HepG2 (cell line): ENCODE measurements around the gene ASXL1. TPM values are rescaled to one million over a fixed set of nuclear protein-coding genes. Genes with fewer than 3 reads are reported as not detected.

Experiments
- DR1 ChIP-seq: sonication (generic); formaldehyde crosslinking; IDR thresholded peaks from 2 replicates; pipeline ENCODE4 v1.8.0; 2021; ENCODE audit warnings: mild to moderate bottlenecking, missing genetic modification reagents, inconsistent platforms
- POLR2AphosphoS5 ChIP-seq: IDR thresholded peaks from 2 replicates; pipeline ENCODE4 v1.6.1; 2012; ENCODE audit warnings: low read depth, low read length
- RXRA ChIP-seq: sonication (generic); formaldehyde crosslinking; IDR thresholded peaks from 2 replicates; pipeline ENCODE4 v1.5.1; 2020; ENCODE audit warnings: missing genetic modification reagents
- SPEN ChIP-seq: sonication (generic); formaldehyde crosslinking; IDR thresholded peaks from 2 replicates; pipeline ENCODE4 v1.5.1; 2020; ENCODE audit warnings: low read depth, mild to moderate bottlenecking, missing genetic modification reagents
- TARDBP ChIP-seq: sonication (generic); formaldehyde crosslinking; IDR thresholded peaks from 2 replicates; pipeline ENCODE4 v1.8.0; 2022; ENCODE audit warnings: mild to moderate bottlenecking, missing genetic modification reagents
- TBX3 ChIP-seq: fragments of 450-650 bp; IDR thresholded peaks from 2 replicates; pipeline ENCODE4 v1.6.1; 2017; ENCODE audit warnings: antibody characterized with exemption, mild to moderate bottlenecking, inconsistent platforms, borderline replicate concordance
- U2AF2 ChIP-seq: fragments of 200-400 bp; formaldehyde crosslinking; IDR thresholded peaks from 2 replicates; pipeline ENCODE4 v1.6.1; 2017; ENCODE audit warnings: low read depth, mild to moderate bottlenecking, low read length
- ZBTB7B ChIP-seq: sonication (generic); formaldehyde crosslinking; IDR thresholded peaks from 2 replicates; pipeline ENCODE4 v1.4.0; 2020; ENCODE audit warnings: missing genetic modification reagents
- ZNF143 ChIP-seq: sonication (generic); formaldehyde crosslinking; IDR thresholded peaks from 2 replicates; pipeline ENCODE4 v1.4.0; 2020; ENCODE audit warnings: missing genetic modification reagents
- ZNF180 ChIP-seq: sonication (generic); formaldehyde crosslinking; IDR thresholded peaks from 2 replicates; pipeline ENCODE4 v1.4.0; 2020; ENCODE audit warnings: low read depth, missing genetic modification reagents, borderline replicate concordance
- ZNF720 ChIP-seq: sonication (generic); formaldehyde crosslinking; IDR thresholded peaks from 2 replicates; pipeline ENCODE4 v1.4.0; 2020; ENCODE audit warnings: missing genetic modification reagents
- ZNF780A ChIP-seq: sonication (generic); formaldehyde crosslinking; IDR thresholded peaks from 2 replicates; pipeline ENCODE4 v1.8.0; 2022; ENCODE audit warnings: mild to moderate bottlenecking, missing genetic modification reagents, moderate library complexity
- ZNF788 ChIP-seq: sonication (generic); formaldehyde crosslinking; IDR thresholded peaks from 2 replicates; pipeline ENCODE4 v1.5.0; 2020; ENCODE audit warnings: mild to moderate bottlenecking, missing genetic modification reagents, borderline replicate concordance
- ZSCAN29 ChIP-seq: sonication (generic); formaldehyde crosslinking; conservative IDR thresholded peaks from 2 replicates; pipeline ENCODE4 v1.4.0; 2020; ENCODE audit warnings: mild to moderate bottlenecking, missing genetic modification reagents
- polyA plus RNA-seq, 8 experiments: library from polyadenylated mRNA; depleted of rRNA in 3 of 8; stranded (reverse) in 7 of 8; unstranded in 1 of 8; fragments of >200 nt; fragmentation: Illumina TruSeq in 4 of 8; extraction: Trizol in 4 of 8; gene quantifications; 2 replicates each; pipeline versions ENCODE4 v1.2.1 to v1.2.3, GENCODE V29; 2011 to 2016; ENCODE audit warnings: low read depth in 4 of 8, missing spikeins in 1 of 8, mixed read lengths in 1 of 8; ENCODE audit not compliant: insufficient read depth in 1 of 8
- total RNA-seq, 5 experiments: library from RNA; depleted of rRNA; stranded (reverse); fragments of >200 nt; fragmentation: Illumina TruSeq; extraction: Trizol; gene quantifications; 2 replicates each; pipeline ENCODE4 v1.2.3, GENCODE V29; 2016; ENCODE audit warnings: low read depth in 1 of 5
- TF ChIP-seq, protein P1 (sequence below): sonication (generic); formaldehyde crosslinking; conservative IDR thresholded peaks from 2 replicates; pipeline ENCODE4 v1.4.0; 2020; ENCODE audit warnings: missing genetic modification reagents
- TF ChIP-seq, protein P2 (sequence below): sonication (generic); formaldehyde crosslinking; IDR thresholded peaks from 2 replicates; pipeline ENCODE4 v1.5.0; 2020; ENCODE audit warnings: mild to moderate bottlenecking, missing genetic modification reagents
- TF ChIP-seq, protein P3 (sequence below): sonication (generic); formaldehyde crosslinking; IDR thresholded peaks from 2 replicates; pipeline ENCODE4 v1.5.1; 2020; ENCODE audit warnings: missing genetic modification reagents, mild to moderate bottlenecking, borderline replicate concordance
- TF ChIP-seq, protein P4 (sequence below): IDR thresholded peaks from 2 replicates; pipeline ENCODE4 v1.6.1; 2012; ENCODE audit warnings: low read depth, low read length, improper control_type of control experiment
- TF ChIP-seq, protein P5 (sequence below): sonication (generic); formaldehyde crosslinking; IDR thresholded peaks from 2 replicates; pipeline ENCODE4 v1.5.0; 2020; ENCODE audit warnings: missing genetic modification reagents

ASXL1 gene
- total and polyA plus RNA-seq, 2 of the 13 experiments (the other 11 are each of a cell fraction or from before 2014, with no cell fraction given) = 62.1 to 74.8 TPM

DNA sequence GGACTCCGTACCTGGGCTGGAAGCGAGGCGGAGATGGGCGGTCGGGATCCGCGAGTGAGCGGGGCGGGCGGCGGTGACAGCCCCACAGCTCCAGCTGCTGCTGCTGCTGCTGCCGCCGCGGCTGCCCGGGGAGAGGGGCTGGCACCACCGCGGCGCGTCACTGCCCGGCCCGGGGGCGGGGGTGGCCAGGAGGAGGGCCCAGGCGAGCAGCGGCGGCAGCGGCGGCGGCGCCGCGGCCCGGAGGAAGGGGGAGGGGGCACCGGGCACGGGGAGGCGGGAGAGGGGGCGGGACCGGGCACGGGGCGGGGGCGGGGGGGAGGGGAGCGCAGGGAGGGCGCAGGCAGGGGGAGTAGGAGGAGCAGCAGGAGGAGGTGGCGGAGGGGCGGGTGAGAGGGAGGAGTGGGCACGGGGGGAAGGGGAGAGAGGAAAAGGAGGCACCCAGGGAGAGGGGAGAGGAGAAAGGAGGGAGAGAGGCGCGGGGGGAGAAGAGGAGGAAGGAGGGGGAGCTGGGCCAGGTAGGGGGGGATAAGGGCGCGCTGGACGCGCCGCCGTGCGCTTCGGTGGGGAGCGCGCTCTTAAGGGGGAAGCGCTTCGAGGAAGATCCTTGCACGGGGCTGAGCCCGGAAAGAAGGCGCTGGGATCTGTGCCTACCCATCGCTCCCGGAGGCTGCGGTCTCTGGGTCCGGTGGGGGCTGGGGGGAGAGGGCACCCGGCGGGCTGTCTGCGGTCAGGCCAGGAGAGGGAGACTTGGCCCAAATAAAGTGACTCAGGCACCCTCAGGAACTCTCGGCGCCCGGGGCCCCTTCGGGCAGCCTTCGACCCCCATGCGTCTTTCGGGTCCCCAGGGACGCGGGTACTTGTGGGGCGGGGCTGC is 125.5 kb downstream of the ASXL1 start (continued):
- TF ChIP-seq, protein P1, sequence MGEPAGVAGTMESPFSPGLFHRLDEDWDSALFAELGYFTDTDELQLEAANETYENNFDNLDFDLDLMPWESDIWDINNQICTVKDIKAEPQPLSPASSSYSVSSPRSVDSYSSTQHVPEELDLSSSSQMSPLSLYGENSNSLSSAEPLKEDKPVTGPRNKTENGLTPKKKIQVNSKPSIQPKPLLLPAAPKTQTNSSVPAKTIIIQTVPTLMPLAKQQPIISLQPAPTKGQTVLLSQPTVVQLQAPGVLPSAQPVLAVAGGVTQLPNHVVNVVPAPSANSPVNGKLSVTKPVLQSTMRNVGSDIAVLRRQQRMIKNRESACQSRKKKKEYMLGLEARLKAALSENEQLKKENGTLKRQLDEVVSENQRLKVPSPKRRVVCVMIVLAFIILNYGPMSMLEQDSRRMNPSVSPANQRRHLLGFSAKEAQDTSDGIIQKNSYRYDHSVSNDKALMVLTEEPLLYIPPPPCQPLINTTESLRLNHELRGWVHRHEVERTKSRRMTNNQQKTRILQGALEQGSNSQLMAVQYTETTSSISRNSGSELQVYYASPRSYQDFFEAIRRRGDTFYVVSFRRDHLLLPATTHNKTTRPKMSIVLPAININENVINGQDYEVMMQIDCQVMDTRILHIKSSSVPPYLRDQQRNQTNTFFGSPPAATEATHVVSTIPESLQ (CRISPR knock-in tag) = peak; percentile 86
- TF ChIP-seq ZNF720 (CRISPR knock-in tag) (no peak), TARDBP (no peak), DR1 (no peak), POLR2AphosphoS5 (peak; percentile 33), TBX3 (no peak), ZNF780A (CRISPR knock-in tag) (no peak), ZNF180 (CRISPR knock-in tag) (no peak), ZBTB7B (peak; percentile 97), ZNF788 (CRISPR knock-in tag) (peak; percentile 56; the same call in 1 of the 2 replicates), SPEN (CRISPR knock-in tag) (no peak; the same call in 1 of the 2 replicates), U2AF2 (no peak), RXRA (CRISPR knock-in tag) (peak; percentile 77), ZSCAN29 (CRISPR knock-in tag) (no peak), ZNF143 (0 out of 2 replicates have a peak, but pooled peaks have one; percentile 38)
- TF ChIP-seq, protein P2, sequence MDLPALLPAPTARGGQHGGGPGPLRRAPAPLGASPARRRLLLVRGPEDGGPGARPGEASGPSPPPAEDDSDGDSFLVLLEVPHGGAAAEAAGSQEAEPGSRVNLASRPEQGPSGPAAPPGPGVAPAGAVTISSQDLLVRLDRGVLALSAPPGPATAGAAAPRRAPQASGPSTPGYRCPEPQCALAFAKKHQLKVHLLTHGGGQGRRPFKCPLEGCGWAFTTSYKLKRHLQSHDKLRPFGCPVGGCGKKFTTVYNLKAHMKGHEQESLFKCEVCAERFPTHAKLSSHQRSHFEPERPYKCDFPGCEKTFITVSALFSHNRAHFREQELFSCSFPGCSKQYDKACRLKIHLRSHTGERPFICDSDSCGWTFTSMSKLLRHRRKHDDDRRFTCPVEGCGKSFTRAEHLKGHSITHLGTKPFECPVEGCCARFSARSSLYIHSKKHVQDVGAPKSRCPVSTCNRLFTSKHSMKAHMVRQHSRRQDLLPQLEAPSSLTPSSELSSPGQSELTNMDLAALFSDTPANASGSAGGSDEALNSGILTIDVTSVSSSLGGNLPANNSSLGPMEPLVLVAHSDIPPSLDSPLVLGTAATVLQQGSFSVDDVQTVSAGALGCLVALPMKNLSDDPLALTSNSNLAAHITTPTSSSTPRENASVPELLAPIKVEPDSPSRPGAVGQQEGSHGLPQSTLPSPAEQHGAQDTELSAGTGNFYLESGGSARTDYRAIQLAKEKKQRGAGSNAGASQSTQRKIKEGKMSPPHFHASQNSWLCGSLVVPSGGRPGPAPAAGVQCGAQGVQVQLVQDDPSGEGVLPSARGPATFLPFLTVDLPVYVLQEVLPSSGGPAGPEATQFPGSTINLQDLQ = no peak
- TF ChIP-seq, protein P3, sequence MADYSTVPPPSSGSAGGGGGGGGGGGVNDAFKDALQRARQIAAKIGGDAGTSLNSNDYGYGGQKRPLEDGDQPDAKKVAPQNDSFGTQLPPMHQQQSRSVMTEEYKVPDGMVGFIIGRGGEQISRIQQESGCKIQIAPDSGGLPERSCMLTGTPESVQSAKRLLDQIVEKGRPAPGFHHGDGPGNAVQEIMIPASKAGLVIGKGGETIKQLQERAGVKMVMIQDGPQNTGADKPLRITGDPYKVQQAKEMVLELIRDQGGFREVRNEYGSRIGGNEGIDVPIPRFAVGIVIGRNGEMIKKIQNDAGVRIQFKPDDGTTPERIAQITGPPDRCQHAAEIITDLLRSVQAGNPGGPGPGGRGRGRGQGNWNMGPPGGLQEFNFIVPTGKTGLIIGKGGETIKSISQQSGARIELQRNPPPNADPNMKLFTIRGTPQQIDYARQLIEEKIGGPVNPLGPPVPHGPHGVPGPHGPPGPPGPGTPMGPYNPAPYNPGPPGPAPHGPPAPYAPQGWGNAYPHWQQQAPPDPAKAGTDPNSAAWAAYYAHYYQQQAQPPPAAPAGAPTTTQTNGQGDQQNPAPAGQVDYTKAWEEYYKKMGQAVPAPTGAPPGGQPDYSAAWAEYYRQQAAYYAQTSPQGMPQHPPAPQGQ (CRISPR knock-in tag) = no peak
- TF ChIP-seq, protein P4, sequence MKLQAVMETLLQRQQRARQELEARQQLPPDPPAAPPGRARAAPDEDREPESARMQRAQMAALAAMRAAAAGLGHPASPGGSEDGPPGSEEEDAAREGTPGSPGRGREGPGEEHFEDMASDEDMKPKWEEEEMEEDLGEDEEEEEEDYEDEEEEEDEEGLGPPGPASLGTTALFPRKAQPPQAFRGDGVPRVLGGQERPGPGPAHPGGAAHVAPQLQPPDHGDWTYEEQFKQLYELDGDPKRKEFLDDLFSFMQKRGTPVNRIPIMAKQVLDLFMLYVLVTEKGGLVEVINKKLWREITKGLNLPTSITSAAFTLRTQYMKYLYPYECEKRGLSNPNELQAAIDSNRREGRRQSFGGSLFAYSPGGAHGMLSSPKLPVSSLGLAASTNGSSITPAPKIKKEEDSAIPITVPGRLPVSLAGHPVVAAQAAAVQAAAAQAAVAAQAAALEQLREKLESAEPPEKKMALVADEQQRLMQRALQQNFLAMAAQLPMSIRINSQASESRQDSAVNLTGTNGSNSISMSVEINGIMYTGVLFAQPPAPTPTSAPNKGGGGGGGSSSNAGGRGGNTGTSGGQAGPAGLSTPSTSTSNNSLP = no peak
- TF ChIP-seq, protein P5, sequence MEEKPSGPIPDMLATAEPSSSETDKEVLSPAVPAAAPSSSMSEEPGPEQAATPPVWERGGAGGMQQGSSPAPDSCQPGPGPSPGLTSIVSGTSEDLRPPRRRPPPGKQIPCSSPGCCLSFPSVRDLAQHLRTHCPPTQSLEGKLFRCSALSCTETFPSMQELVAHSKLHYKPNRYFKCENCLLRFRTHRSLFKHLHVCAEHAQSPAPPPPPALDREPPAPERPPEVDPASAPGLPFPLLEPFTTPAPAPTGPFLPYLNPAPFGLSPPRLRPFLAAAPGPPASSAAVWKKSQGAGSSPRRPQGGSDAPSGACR (CRISPR knock-in tag) = no peak
